ENCODE measurements around the gene GNAO1.
"Not testable (repeated sequence)": the region's sequence is repeated elsewhere in the genome, so short reads cannot be mapped to it uniquely, and the experiment has no call there.

GNAO1 gene

GRCh38 chr16:56373003-56373402 lies 181.7 kb downstream of the GNAO1 start:
- no peak for DNase-seq (ENCODE audit: extremely low read depth in 1 of 2, low read depth in 1 of 2)

GRCh38 chr16:56375792-56376191 lies 184.5 kb downstream of the GNAO1 start:
- not testable (repeated sequence) for DNase-seq (ENCODE audit: extremely low read depth in 1 of 2, low read depth in 1 of 2)

GRCh38 chr16:56379044-56379443 lies 187.8 kb downstream of the GNAO1 start:
- not testable (repeated sequence) for DNase-seq (ENCODE audit: extremely low read depth in 1 of 2, low read depth in 1 of 2)

- not testable (repeated sequence) for DNase-seq (ENCODE audit: extremely low read depth in 1 of 2, low read depth in 1 of 2)
Measured at GRCh38 chr16:56380778-56381485, 189.6 kb downstream of the GNAO1 start.

- DNase-seq (ENCODE audit: extremely low read depth in 1 of 2, low read depth in 1 of 2), result no peak
Measured at GRCh38 chr16:56382459-56382858, 191.2 kb downstream of the GNAO1 start.

GRCh38 chr16:56382901-56383355 lies 191.6 kb downstream of the GNAO1 start:
- DNase-seq (ENCODE audit: extremely low read depth in 1 of 2, low read depth in 1 of 2), result no peak

- DNase-seq (ENCODE audit: extremely low read depth in 1 of 2, low read depth in 1 of 2), result no peak
Measured at GRCh38 chr16:56384074-56384721, 192.9 kb downstream of the GNAO1 start.

- no peak for DNase-seq (ENCODE audit: extremely low read depth in 1 of 2, low read depth in 1 of 2)
Measured at GRCh38 chr16:56387396-56387795, 196.1 kb downstream of the GNAO1 start.

GRCh38 chr16:56388209-56388608 lies 196.9 kb downstream of the GNAO1 start:
- no peak for DNase-seq (ENCODE audit: extremely low read depth in 1 of 2, low read depth in 1 of 2)

GRCh38 chr16:56389554-56389953 lies 198.3 kb downstream of the GNAO1 start:
- no peak for DNase-seq (ENCODE audit: extremely low read depth in 1 of 2, low read depth in 1 of 2)

GRCh38 chr16:56396724-56397123 lies 205.4 kb downstream of the GNAO1 start:
- DNase-seq (ENCODE audit: extremely low read depth in 1 of 2, low read depth in 1 of 2), result not testable (repeated sequence)

- no peak for DNase-seq (ENCODE audit: extremely low read depth in 1 of 2, low read depth in 1 of 2)
Measured at GRCh38 chr16:56399047-56399446, 207.8 kb downstream of the GNAO1 start.

GRCh38 chr16:56399486-56399885 lies 208.2 kb downstream of the GNAO1 start:
- no peak for DNase-seq (ENCODE audit: extremely low read depth in 1 of 2, low read depth in 1 of 2)

GRCh38 chr16:56400458-56400857 lies 209.2 kb downstream of the GNAO1 start:
- no peak for DNase-seq (ENCODE audit: extremely low read depth in 1 of 2, low read depth in 1 of 2)

GRCh38 chr16:56401482-56401881 lies 210.2 kb downstream of the GNAO1 start:
- DNase-seq (ENCODE audit: extremely low read depth in 1 of 2, low read depth in 1 of 2), result no peak

GRCh38 chr16:56405977-56406672 lies 214.8 kb downstream of the GNAO1 start:
- DNase-seq (ENCODE audit: extremely low read depth in 1 of 2, low read depth in 1 of 2), result no peak
